ENCODE measurements around the gene NECTIN2.

- TF ChIP-seq, protein P1, sequence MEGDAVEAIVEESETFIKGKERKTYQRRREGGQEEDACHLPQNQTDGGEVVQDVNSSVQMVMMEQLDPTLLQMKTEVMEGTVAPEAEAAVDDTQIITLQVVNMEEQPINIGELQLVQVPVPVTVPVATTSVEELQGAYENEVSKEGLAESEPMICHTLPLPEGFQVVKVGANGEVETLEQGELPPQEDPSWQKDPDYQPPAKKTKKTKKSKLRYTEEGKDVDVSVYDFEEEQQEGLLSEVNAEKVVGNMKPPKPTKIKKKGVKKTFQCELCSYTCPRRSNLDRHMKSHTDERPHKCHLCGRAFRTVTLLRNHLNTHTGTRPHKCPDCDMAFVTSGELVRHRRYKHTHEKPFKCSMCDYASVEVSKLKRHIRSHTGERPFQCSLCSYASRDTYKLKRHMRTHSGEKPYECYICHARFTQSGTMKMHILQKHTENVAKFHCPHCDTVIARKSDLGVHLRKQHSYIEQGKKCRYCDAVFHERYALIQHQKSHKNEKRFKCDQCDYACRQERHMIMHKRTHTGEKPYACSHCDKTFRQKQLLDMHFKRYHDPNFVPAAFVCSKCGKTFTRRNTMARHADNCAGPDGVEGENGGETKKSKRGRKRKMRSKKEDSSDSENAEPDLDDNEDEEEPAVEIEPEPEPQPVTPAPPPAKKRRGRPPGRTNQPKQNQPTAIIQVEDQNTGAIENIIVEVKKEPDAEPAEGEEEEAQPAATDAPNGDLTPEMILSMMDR (IDR thresholded peaks at IDR 0.05): no peak
- TF ChIP-seq POLR2A (IDR thresholded peaks at IDR 0.05): no peak
Measured at GRCh38 chr19:44817725-44818465, 28.2 kb upstream of the NECTIN2 start.

Data from suprapubic skin (tissue), 3 donors.